HUES48 (cell line): ENCODE data around the gene YPEL3.

Experiments used
- H3K27ac ChIP-seq: one replicate; pipeline ENCODE4 v1.7.0; 2013; ENCODE audit warnings: low read depth, low read length, inconsistent platforms
- H3K27me3 ChIP-seq: 2 replicates; pipeline ENCODE4 v1.6.1; 2013; ENCODE audit warnings: mild to moderate bottlenecking, low read length; ENCODE audit not compliant: control insufficient read depth, insufficient read depth
- H3K36me3 ChIP-seq: 2 replicates; pipeline ENCODE4 v1.6.1; 2013; ENCODE audit warnings: low read length; ENCODE audit not compliant: control insufficient read depth, insufficient read depth
- H3K4me1 ChIP-seq: 2 replicates; pipeline ENCODE4 v1.6.1; 2013; ENCODE audit warnings: mild to moderate bottlenecking, low read length; ENCODE audit not compliant: control insufficient read depth, insufficient read depth
- H3K4me3 ChIP-seq: 2 replicates; pipeline ENCODE4 v1.5.1; 2013; ENCODE audit warnings: mild to moderate bottlenecking, low read depth, low read length
- H3K9ac ChIP-seq: 2 replicates; pipeline ENCODE4 v1.6.1; 2013; ENCODE audit warnings: mild to moderate bottlenecking, low read depth, low read length, moderate library complexity
- H3K9me3 ChIP-seq: 2 replicates; pipeline ENCODE4 v1.6.1; 2013; ENCODE audit warnings: low read length; ENCODE audit not compliant: control insufficient read depth, insufficient read depth

The YPEL3 gene

DNA sequence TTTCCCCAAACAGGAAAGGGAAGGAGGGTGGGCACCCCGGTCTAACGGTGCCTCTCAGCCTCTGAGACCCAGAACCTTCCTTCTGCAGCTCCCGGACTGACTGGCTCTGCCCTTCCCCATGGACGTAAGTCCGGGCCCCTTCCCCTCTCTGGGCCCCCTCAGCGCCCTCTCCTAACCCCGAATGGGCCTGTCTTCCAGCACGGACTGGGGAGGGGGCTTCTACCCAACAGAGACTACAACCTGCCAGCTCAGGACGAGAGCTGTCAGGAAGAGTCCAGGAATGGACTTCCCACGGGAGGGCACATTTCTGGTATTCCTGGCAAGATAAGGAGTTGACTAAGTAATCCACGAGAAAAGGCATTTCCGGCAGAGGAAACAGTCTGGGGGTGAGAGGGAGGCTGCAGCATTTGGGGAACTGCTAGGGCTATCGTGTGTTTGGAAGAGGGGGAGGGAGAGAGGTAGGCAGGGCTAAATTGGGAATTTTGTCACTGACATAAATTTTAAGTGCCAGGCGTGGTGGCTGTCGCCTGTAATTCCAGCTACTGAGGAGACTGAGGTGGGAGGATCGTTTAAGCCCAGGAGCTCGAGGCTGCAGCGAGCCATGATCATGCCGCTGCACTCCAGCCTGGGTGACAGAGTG lies 42.5 kb downstream of the YPEL3 start:
- Histone ChIP-seq H3K27ac (no peak overlapping the region), H3K9ac (no peak overlapping the region), H3K4me3 (peak overlapping the region; percentile 82), H3K9me3 (no peaks in the 10 kb centered on the region), H3K27me3 (no peaks in the 10 kb centered on the region), H3K4me1 (no peaks in the 10 kb centered on the region), H3K36me3 (no peaks in the 10 kb centered on the region)

DNA sequence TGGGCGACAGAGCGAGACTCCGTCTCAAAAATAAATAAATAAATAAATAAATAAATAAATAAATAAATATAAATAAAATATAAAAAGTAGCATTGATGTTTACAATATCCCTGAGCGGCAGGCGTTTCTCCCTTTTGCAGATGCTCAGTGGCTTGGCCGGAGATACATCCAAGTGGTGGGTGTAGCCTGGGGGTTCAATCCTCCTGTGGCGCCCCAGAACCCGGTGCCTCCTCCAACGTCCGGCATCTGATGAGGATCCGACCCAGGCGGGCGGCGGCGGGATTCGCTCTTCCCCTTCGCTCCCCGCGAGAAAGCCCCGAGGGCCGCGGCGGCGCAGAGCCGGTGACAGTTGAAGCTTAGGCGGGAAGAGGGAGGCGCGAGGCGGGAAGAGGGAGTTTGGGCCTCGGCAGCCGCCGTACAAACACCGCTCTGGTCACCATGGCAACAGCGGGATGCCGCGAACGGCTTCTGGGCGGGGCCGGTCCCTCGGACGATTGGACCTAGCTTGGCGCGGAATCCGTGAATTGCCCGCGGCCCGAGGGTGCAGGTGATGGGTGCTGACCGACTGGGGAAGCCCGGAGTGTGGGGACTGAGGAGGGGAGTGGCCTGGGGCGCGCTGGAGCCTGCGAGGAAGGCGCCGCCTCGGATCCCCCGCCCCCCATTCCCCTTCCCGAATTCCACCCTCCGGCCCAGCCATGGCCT lies 43.2 kb downstream of the YPEL3 start:
- H3K27me3 ChIP-seq = no peaks in the 10 kb centered on the region
- no peak overlapping the region for H3K9ac ChIP-seq
- H3K9me3 ChIP-seq = no peaks in the 10 kb centered on the region
- H3K4me3 ChIP-seq = peak overlapping the region; percentile 82
- no peak overlapping the region for H3K27ac ChIP-seq
- no peaks in the 10 kb centered on the region for H3K36me3 ChIP-seq
- no peaks in the 10 kb centered on the region for H3K4me1 ChIP-seq

DNA sequence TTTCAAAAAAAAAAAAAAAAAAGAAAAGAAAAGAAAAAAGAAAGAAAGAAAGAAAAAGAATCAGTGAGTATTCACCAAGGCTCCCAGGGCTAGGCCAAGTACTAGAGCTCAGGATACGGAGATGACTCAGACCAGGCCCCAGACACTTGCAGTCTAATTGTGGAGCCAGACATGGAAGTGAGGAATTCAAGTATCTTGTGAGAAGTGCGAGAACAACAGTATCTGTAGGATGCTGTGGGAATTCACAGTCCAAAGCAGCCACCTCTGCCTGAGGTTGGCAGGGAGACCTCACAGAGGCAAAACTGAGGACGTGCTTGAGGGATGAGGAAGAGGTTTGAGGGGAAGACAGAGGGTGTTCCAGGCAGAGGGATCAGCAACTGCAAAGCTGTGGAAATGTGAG lies 44.5 kb downstream of the YPEL3 start:
- H3K27ac ChIP-seq = no peak overlapping the region
- H3K36me3 ChIP-seq = no peaks in the 10 kb centered on the region
- H3K4me1 ChIP-seq = no peaks in the 10 kb centered on the region
- H3K4me3 ChIP-seq = no peak overlapping the region
- H3K9me3 ChIP-seq = no peaks in the 10 kb centered on the region
- no peak overlapping the region for H3K9ac ChIP-seq
- no peaks in the 10 kb centered on the region for H3K27me3 ChIP-seq

DNA sequence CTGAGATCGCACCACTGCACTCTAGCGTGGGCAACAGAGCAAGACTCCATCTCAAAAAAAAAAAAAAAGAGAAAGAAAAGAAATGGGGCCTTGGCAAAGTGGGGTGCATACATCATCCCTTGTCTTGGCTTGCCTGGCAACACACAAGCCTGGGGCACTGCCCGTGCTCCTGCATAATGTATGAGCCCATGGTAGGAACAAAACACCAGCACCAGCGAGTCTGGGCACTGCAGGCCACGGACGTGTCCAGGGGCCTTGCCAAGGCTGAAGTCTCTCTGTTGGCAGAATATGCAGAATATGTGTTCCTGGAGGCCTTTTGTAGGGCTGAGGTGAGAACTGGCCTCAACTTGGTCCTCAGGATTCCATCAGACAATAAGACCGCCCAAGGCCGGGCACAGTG lies 46.1 kb downstream of the YPEL3 start:
- Histone ChIP-seq H3K27ac (no peak overlapping the region), H3K9me3 (no peaks in the 10 kb centered on the region), H3K27me3 (no peaks in the 10 kb centered on the region), H3K36me3 (no peaks in the 10 kb centered on the region), H3K4me3 (no peak overlapping the region), H3K9ac (no peak overlapping the region), H3K4me1 (no peaks in the 10 kb centered on the region)

DNA sequence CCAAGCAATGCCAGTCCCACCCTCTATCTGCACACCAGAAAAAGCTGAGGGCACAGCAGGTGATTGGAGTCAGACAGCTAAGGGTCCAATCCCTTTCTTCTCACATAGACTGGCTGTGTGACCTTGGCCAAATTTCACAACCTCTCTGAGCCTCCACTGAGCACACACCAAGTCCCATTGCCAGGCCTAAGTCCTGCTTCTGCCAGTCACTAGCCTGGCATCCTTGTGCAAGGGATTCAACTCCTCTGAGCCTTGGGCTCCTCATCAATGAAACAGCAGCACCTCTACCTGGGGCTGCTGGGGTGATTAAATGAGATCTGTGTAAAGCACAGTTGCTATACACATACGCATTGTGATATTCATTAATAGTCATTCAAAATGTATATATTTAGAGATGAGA lies 49.4 kb downstream of the YPEL3 start:
- H3K36me3 ChIP-seq = no peaks in the 10 kb centered on the region
- no peak overlapping the region for H3K4me3 ChIP-seq
- H3K27ac ChIP-seq = no peak overlapping the region
- H3K9ac ChIP-seq = no peak overlapping the region
- H3K27me3 ChIP-seq = no peaks in the 10 kb centered on the region
- no peaks in the 10 kb centered on the region for H3K9me3 ChIP-seq
- no peaks in the 10 kb centered on the region for H3K4me1 ChIP-seq

DNA sequence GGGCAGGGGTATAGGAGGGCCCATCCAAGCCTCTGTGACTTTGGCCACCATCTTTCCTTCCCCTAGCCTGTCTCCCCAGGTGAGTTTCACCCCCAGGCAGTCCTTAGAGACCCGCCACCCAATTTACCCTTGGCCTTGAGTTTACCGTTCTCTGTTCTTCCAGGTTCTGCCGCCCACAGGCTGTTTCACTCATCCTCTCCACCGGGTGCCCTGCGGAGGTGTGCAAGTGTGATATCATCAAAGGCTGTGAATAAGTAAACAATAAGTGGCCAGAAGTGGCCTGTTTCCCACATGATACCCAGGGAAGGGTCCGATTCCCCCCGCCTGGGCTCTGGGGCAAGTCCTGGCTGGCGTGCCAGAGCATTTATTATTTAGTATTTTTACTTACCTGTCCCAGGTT lies 49.8 kb downstream of the YPEL3 start:
- no peaks in the 10 kb centered on the region for H3K4me1 ChIP-seq
- no peak overlapping the region for H3K4me3 ChIP-seq
- H3K9ac ChIP-seq = no peak overlapping the region
- H3K27ac ChIP-seq = no peak overlapping the region
- H3K9me3 ChIP-seq = no peaks in the 10 kb centered on the region
- H3K36me3 ChIP-seq = no peaks in the 10 kb centered on the region
- no peaks in the 10 kb centered on the region for H3K27me3 ChIP-seq
